Ishikawa (cell line): Measurements from ENCODE around the gene ACSS1.

Experiments
- EP300 ChIP-seq: IDR thresholded peaks from 2 replicates; pipeline ENCODE4 v1.6.1; 2012; ENCODE audit warnings: borderline replicate concordance
- RAD21 ChIP-seq: IDR thresholded peaks from 2 replicates; pipeline ENCODE4 v1.6.1; 2012; ENCODE audit warnings: low read depth
- TAF1 ChIP-seq: IDR thresholded peaks from 2 replicates; pipeline ENCODE4 v1.6.1; 2012; ENCODE audit warnings: low read depth, mild to moderate bottlenecking
- YY1 ChIP-seq: IDR thresholded peaks from 2 replicates; pipeline ENCODE4 v1.6.1; 2012; ENCODE audit warnings: low read depth
- TF ChIP-seq, protein P1 (sequence below): IDR thresholded peaks from 2 replicates; pipeline ENCODE4 v1.6.1; 2012
- TF ChIP-seq, protein P2 (sequence below): IDR thresholded peaks from 2 replicates; pipeline ENCODE4 v1.6.1; 2012

DNA sequence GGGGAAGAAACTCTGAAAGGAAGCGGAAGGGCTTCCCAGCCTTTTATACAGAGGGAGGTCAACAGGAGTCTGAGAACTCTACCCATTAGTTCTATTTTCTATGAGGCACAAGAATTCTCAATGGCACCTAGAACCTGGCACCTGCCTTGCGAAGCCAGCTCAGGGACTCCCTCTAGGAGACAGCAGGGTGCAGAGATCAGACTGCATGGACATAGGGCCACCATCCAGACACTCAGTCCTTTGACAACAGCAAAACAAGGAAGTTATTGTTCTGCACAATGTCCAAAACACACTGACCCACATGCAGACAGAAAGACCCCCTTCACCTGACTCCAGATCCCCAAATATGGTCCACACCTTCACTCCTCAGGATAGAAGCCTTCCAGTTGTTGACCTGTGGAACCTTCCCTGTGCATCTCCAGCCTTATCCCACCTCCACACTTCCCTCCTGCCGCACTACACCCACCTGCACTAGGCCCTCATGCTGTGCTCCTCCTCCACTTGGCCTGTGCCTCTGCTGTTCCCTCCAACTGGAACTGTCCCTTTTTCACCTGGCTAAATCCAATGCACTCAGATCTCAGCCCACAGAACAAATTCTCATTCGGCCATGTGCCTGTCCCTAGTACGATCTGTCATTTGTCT is 27.8 kb downstream of the ACSS1 start:
- TF ChIP-seq, protein P1, sequence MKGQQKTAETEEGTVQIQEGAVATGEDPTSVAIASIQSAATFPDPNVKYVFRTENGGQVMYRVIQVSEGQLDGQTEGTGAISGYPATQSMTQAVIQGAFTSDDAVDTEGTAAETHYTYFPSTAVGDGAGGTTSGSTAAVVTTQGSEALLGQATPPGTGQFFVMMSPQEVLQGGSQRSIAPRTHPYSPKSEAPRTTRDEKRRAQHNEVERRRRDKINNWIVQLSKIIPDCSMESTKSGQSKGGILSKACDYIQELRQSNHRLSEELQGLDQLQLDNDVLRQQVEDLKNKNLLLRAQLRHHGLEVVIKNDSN = no peak
- TF ChIP-seq, protein P2, sequence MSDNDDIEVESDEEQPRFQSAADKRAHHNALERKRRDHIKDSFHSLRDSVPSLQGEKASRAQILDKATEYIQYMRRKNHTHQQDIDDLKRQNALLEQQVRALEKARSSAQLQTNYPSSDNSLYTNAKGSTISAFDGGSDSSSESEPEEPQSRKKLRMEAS = no peak
- TF ChIP-seq EP300 = no peak
- no peak for TF ChIP-seq TAF1
- no peak for TF ChIP-seq RAD21
- TF ChIP-seq YY1 = no peak
